Measurements from ENCODE around the gene NXF1.

DNA sequence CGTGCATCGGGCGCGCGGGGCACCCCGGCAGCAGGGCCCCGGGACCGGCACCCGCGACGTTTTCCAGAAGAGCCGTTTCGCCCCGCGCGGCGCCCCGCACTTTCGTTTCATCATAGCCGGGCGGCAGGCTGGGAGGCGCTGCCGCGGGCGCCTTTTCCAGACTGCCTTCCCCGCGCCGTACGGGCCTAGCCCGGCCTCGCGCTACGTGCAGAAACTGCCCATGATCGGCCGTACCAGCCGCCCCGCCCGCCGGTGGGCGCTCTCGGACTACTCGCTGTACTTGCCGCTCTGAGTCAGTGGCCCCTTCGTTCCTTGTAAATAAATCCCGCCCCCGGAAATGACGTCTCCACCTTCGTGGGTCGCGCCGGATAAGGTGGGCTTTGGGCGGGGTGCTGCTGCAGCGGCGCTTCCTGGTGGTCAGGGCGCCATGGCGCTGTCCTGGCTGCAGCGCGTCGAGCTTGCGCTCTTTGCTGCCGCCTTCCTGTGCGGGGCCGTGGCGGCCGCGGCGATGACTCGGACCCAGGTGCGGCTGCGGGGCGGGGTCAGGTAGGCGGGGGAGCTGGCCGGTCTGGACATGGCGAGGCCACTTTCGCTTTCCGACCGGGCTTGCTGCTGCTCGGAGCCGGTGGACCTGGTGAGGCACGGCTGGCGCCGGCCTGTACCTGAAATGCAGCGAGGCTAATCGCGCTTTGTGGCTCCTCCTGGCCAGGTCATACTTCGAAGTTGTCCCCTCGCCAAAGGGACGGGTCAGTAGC lies 18.1 kb downstream of the NXF1 start, which contains the start of gene TMEM179B:
- TF ChIP-seq, protein P1, sequence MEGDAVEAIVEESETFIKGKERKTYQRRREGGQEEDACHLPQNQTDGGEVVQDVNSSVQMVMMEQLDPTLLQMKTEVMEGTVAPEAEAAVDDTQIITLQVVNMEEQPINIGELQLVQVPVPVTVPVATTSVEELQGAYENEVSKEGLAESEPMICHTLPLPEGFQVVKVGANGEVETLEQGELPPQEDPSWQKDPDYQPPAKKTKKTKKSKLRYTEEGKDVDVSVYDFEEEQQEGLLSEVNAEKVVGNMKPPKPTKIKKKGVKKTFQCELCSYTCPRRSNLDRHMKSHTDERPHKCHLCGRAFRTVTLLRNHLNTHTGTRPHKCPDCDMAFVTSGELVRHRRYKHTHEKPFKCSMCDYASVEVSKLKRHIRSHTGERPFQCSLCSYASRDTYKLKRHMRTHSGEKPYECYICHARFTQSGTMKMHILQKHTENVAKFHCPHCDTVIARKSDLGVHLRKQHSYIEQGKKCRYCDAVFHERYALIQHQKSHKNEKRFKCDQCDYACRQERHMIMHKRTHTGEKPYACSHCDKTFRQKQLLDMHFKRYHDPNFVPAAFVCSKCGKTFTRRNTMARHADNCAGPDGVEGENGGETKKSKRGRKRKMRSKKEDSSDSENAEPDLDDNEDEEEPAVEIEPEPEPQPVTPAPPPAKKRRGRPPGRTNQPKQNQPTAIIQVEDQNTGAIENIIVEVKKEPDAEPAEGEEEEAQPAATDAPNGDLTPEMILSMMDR (IDR thresholded peaks at IDR 0.05 in 2 of 3, conservative IDR thresholded peaks at IDR 0.05 in 1 of 3; ENCODE audit: control insufficient read depth in 2 of 3, extremely low read depth in 1 of 3, insufficient read depth in 1 of 3, low read depth in 3 of 3, low read length in 3 of 3), result peak; percentile 65 to 75 (median 74)
- TF ChIP-seq POLR2A (IDR thresholded peaks at IDR 0.05; ENCODE audit: low read depth, low read length) (peak; percentile 99), SMC3 (IDR thresholded peaks at IDR 0.05; ENCODE audit: borderline replicate concordance, low read length) (peak; percentile 25; the same call in 1 of the 2 replicates), MXI1 (IDR thresholded peaks at IDR 0.05; ENCODE audit: low read depth, low read length) (peak; percentile 92), KAT2A (conservative IDR thresholded peaks at IDR 0.05; ENCODE audit: control insufficient read depth, low read depth, low read length) (no peak), POLR2AphosphoS5 (IDR thresholded peaks at IDR 0.05; ENCODE audit: low read length) (peak; percentile 94), CHD2 (IDR thresholded peaks at IDR 0.05; ENCODE audit: borderline replicate concordance, low read depth, low read length) (peak; percentile 69; the same call in 1 of the 2 replicates), NR2C1 (IDR thresholded peaks at IDR 0.05) (peak; percentile 25; the same call in 1 of the 2 replicates), FOXM1 (IDR thresholded peaks at IDR 0.05; ENCODE audit: low read depth, low read length) (peak; percentile 70; the same call in 1 of the 2 replicates), CREB1 (IDR thresholded peaks at IDR 0.05; ENCODE audit: low read depth) (peak; percentile 96), CHD4 (IDR thresholded peaks at IDR 0.05) (no peak)
- TF ChIP-seq, protein P2, sequence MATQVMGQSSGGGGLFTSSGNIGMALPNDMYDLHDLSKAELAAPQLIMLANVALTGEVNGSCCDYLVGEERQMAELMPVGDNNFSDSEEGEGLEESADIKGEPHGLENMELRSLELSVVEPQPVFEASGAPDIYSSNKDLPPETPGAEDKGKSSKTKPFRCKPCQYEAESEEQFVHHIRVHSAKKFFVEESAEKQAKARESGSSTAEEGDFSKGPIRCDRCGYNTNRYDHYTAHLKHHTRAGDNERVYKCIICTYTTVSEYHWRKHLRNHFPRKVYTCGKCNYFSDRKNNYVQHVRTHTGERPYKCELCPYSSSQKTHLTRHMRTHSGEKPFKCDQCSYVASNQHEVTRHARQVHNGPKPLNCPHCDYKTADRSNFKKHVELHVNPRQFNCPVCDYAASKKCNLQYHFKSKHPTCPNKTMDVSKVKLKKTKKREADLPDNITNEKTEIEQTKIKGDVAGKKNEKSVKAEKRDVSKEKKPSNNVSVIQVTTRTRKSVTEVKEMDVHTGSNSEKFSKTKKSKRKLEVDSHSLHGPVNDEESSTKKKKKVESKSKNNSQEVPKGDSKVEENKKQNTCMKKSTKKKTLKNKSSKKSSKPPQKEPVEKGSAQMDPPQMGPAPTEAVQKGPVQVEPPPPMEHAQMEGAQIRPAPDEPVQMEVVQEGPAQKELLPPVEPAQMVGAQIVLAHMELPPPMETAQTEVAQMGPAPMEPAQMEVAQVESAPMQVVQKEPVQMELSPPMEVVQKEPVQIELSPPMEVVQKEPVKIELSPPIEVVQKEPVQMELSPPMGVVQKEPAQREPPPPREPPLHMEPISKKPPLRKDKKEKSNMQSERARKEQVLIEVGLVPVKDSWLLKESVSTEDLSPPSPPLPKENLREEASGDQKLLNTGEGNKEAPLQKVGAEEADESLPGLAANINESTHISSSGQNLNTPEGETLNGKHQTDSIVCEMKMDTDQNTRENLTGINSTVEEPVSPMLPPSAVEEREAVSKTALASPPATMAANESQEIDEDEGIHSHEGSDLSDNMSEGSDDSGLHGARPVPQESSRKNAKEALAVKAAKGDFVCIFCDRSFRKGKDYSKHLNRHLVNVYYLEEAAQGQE (IDR thresholded peaks at IDR 0.05; ENCODE audit: low read depth, low read length), result 0 out of 2 replicates have a peak, but pooled peaks have one; percentile 37
- TF ChIP-seq, protein P3, sequence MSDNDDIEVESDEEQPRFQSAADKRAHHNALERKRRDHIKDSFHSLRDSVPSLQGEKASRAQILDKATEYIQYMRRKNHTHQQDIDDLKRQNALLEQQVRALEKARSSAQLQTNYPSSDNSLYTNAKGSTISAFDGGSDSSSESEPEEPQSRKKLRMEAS (IDR thresholded peaks at IDR 0.05; ENCODE audit: low read depth, low read length), result peak; percentile 60; the same call in 1 of the 2 replicates
